Panc1 (cell line): ENCODE results near the gene PLEKHO2. TPM values are rescaled to one million over a fixed set of nuclear protein-coding genes. Genes with fewer than 3 reads are reported as not detected.
A peak's percentile ranks its signal among the peaks of the same experiment; 100 is the strongest.
"Not testable (repeated sequence)": the region's sequence is repeated elsewhere in the genome, so short reads cannot be mapped to it uniquely, and the experiment has no call there.

Source experiments
- ATAC-seq: fragments of 200-7000 bp; cut with Tn5 transposase; 2 replicates; pipeline ENCODE4 v1.9.1; 2020; ENCODE audit warnings: mild to moderate bottlenecking, moderate library complexity
- BruUV-seq: library from RNA; stranded (reverse); fragments of 400-500 nt; replicated peaks from 2 replicates; lab custom pipeline; 2021; lab: Mats Ljungman, UMichigan
- CTCF ChIA-PET: fragments of 300-600 bp; sonication (Branson Sonifier 250); formaldehyde crosslinking; loops from one replicate; lab custom pipeline; 2022; ENCODE audit warnings: antibody characterized with exemption; lab: Charles Lee
- POLR2A ChIA-PET: fragments of 300-600 bp; sonication (Branson Sonifier 250); formaldehyde crosslinking; loops from one replicate; lab custom pipeline; 2022; ENCODE audit warnings: antibody characterized with exemption; lab: Charles Lee
- DNase-seq: peaks from one replicate; pipeline ENCODE4 v3.0.0-alpha.2; 2010; ENCODE audit warnings: low read depth, low spot score
- H3K27ac ChIP-seq: 2 replicates; pipeline ENCODE4 v1.5.1; 2011; ENCODE audit warnings: mild to moderate bottlenecking, low read length, inconsistent platforms
- H3K27me3 ChIP-seq: fragments of 200-500 bp; sonication (Bioruptor generic); 2 replicates; pipeline ENCODE4 v1.6.0; 2014; ENCODE audit warnings: low read length, inconsistent platforms; ENCODE audit not compliant: control insufficient read depth, insufficient read depth
- H3K36me3 ChIP-seq: fragments of 200-500 bp; sonication (Bioruptor generic); 2 replicates; pipeline ENCODE4 v1.5.1; 2014; ENCODE audit warnings: inconsistent platforms, mild to moderate bottlenecking, low read length, moderate library complexity; ENCODE audit not compliant: control insufficient read depth, insufficient read depth
- H3K4me1 ChIP-seq: 2 replicates; pipeline ENCODE4 v1.5.1; 2011; ENCODE audit warnings: inconsistent platforms, mild to moderate bottlenecking, low read length, moderate library complexity; ENCODE audit not compliant: control insufficient read depth, insufficient read depth
- H3K4me3 ChIP-seq, 2 experiments: 2 replicates each; pipeline ENCODE4 v1.5.1; 2011 to 2012; ENCODE audit warnings: low read depth in 2 of 2, low read length in 2 of 2, mild to moderate bottlenecking in 2 of 2, inconsistent platforms in 1 of 2, moderate library complexity in 1 of 2
- H3K9me3 ChIP-seq: fragments of 200-500 bp; sonication (Bioruptor generic); 2 replicates; pipeline ENCODE4 v1.5.1; 2014; ENCODE audit warnings: low read depth, mild to moderate bottlenecking, inconsistent platforms, low read length, moderate library complexity; ENCODE audit not compliant: control insufficient read depth, insufficient read depth
- POLR2AphosphoS5 ChIP-seq: IDR thresholded peaks from 2 replicates; pipeline ENCODE4 v1.6.1; 2012; ENCODE audit warnings: mild to moderate bottlenecking, low read depth, low read length, moderate library complexity
- SIN3A ChIP-seq: IDR thresholded peaks from 2 replicates; pipeline ENCODE4 v1.6.1; 2012; ENCODE audit warnings: low read depth, mild to moderate bottlenecking, low read length, moderate library complexity, borderline replicate concordance; ENCODE audit not compliant: insufficient read depth
- TCF7L2 ChIP-seq: IDR thresholded peaks from 2 replicates; pipeline ENCODE4 v1.6.1; 2011; ENCODE audit warnings: mild to moderate bottlenecking, low read depth, low read length, inconsistent platforms
- in situ Hi-C: cut with HindIII; loops from 2 replicates; pipeline ENCODE4 v1.10.0; 2016; ENCODE audit warnings: low sequenced_read_pairs, low pct_unique_long_range_greater_than_20kb
- intact Hi-C: fragments of 100-400 bp; cut with micrococcal nuclease; formaldehyde crosslinking; loops from one replicate; pipeline ENCODE4 v1.10.0; 2022; ENCODE audit not compliant: unreplicated experiment
- total RNA-seq: library from RNA; stranded (reverse); gene quantifications from one replicate; pipeline ENCODE4 v1.2.1, GENCODE V29; 2021; ENCODE audit not compliant: unreplicated experiment
- TF ChIP-seq, protein P1 (sequence below), 2 experiments: IDR thresholded peaks; 2 replicates each; pipeline ENCODE4 v1.6.1; 2011 to 2012; ENCODE audit warnings: low read depth in 2 of 2, control low read depth in 1 of 2, low read length in 1 of 2, mild to moderate bottlenecking in 1 of 2, moderate library complexity in 1 of 2; ENCODE audit not compliant: insufficient read depth in 1 of 2
- TF ChIP-seq, protein P2 (sequence below): fragments of 450-650 bp; IDR thresholded peaks from 2 replicates; pipeline ENCODE4 v1.5.1; 2017; ENCODE audit warnings: mild to moderate bottlenecking

Gene PLEKHO2
- total RNA-seq, 1 experiment from 2014 or later: 11.1 TPM

DNA sequence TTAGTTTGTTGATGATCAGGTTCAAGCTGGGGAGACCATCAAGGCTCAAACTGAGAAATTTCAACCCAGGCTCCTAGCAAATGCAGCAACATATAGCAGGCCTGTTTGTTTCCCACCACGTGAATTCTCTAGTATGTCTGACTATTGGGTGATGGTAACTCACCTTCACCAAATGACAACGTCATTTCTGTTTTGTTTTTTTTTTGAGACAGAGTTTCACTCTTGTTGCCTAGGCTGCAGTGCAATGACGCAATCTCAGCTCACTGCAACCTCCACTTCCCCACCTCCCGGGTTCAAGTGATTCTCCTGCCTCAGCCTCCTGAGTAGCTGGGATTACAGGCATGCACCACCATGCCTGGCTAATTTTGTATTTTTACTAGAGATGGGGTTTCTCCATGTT, 26.8 kb upstream of the PLEKHO2 start:
- H3K36me3 ChIP-seq, ATAC-seq, H3K4me1 ChIP-seq, CTCF ChIA-PET, intact Hi-C loops, DNase-seq, H3K9me3 ChIP-seq, BruUV-seq, in situ Hi-C loops, H3K4me3 ChIP-seq, H3K27ac ChIP-seq, H3K27me3 ChIP-seq: not testable (repeated sequence)
- POLR2A ChIA-PET: interaction anchor here (0.6 kb wide), 1 partner anchor 10 kb away, joined by 15 read pairs; the partner anchor contains the start of gene PIF1

GRCh38 chr15:64816452-64816851, 25.3 kb upstream of the PLEKHO2 start:
- intact Hi-C loops (no loop called here), in situ Hi-C loops (no loop called here)
- Histone ChIP-seq H3K4me1 (no peaks in the 10 kb centered on the region), H3K27ac (no peak overlapping the region), H3K4me3 (no peak overlapping the region), H3K36me3 (no peaks in the 10 kb centered on the region; the same call in 1 of the 2 replicates), H3K27me3 (no peaks in the 10 kb centered on the region), H3K9me3 (no peaks in the 10 kb centered on the region)
- BruUV-seq: no TSS peak
- TF ChIP-seq, protein P1, sequence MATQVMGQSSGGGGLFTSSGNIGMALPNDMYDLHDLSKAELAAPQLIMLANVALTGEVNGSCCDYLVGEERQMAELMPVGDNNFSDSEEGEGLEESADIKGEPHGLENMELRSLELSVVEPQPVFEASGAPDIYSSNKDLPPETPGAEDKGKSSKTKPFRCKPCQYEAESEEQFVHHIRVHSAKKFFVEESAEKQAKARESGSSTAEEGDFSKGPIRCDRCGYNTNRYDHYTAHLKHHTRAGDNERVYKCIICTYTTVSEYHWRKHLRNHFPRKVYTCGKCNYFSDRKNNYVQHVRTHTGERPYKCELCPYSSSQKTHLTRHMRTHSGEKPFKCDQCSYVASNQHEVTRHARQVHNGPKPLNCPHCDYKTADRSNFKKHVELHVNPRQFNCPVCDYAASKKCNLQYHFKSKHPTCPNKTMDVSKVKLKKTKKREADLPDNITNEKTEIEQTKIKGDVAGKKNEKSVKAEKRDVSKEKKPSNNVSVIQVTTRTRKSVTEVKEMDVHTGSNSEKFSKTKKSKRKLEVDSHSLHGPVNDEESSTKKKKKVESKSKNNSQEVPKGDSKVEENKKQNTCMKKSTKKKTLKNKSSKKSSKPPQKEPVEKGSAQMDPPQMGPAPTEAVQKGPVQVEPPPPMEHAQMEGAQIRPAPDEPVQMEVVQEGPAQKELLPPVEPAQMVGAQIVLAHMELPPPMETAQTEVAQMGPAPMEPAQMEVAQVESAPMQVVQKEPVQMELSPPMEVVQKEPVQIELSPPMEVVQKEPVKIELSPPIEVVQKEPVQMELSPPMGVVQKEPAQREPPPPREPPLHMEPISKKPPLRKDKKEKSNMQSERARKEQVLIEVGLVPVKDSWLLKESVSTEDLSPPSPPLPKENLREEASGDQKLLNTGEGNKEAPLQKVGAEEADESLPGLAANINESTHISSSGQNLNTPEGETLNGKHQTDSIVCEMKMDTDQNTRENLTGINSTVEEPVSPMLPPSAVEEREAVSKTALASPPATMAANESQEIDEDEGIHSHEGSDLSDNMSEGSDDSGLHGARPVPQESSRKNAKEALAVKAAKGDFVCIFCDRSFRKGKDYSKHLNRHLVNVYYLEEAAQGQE (IDR thresholded peaks at IDR 0.05; ENCODE audit: insufficient read depth in 1 of 2, low read depth in 2 of 2, low read length in 1 of 2): no peak
- TF ChIP-seq POLR2AphosphoS5: no peak
- no peak for TF ChIP-seq SIN3A
- no peak for TF ChIP-seq TCF7L2
- TF ChIP-seq, protein P2, sequence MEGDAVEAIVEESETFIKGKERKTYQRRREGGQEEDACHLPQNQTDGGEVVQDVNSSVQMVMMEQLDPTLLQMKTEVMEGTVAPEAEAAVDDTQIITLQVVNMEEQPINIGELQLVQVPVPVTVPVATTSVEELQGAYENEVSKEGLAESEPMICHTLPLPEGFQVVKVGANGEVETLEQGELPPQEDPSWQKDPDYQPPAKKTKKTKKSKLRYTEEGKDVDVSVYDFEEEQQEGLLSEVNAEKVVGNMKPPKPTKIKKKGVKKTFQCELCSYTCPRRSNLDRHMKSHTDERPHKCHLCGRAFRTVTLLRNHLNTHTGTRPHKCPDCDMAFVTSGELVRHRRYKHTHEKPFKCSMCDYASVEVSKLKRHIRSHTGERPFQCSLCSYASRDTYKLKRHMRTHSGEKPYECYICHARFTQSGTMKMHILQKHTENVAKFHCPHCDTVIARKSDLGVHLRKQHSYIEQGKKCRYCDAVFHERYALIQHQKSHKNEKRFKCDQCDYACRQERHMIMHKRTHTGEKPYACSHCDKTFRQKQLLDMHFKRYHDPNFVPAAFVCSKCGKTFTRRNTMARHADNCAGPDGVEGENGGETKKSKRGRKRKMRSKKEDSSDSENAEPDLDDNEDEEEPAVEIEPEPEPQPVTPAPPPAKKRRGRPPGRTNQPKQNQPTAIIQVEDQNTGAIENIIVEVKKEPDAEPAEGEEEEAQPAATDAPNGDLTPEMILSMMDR: no peak
- DNase-seq (no peak), ATAC-seq (no peak)
- POLR2A ChIA-PET: interaction anchor here (0.6 kb wide), 1 partner anchor 18 kb away, joined by 4 read pairs; no protein-coding TSS in a partner anchor
- CTCF ChIA-PET: no interaction called here

DNA sequence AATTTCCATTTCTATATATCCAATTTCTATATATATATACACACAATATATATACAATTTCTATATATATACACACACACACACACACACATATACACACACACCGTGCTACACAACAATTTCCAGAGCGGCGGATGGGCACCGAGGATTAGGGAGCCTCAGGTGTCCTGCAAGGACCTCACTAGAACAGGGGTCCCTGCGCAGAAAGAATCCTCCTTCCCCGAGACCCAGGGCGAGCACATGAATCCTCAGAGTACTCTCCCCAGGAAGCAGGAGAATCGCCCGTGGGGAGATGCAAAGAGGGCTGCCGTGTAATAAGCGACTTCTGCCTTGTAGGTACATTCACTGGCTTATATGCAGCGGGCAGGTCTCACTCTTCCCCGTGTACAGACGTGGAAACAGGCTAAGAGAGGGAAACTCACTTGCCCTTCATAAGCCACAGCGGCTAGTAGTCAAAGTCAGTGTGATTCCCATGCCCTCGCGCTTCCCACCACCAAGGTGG, 16.7 kb upstream of the PLEKHO2 start:
- peak overlapping the region; percentile 63 to 94 for H3K4me3 ChIP-seq
- no peaks in the 10 kb centered on the region for H3K36me3 ChIP-seq
- DNase-seq (no peak), ATAC-seq (peak; percentile 18)
- no peaks in the 10 kb centered on the region for H3K9me3 ChIP-seq
- in situ Hi-C loops (no loop called here), intact Hi-C loops (no loop called here)
- TF ChIP-seq SIN3A: no peak
- TF ChIP-seq TCF7L2: no peak
- TF ChIP-seq POLR2AphosphoS5: no peak
- TF ChIP-seq, protein P2: no peak
- TF ChIP-seq, protein P1 (IDR thresholded peaks at IDR 0.05; ENCODE audit: insufficient read depth in 1 of 2, low read depth in 2 of 2, low read length in 1 of 2): no peak
- TSS peak; percentile 73 for BruUV-seq
- H3K27ac ChIP-seq: peak overlapping the region; percentile 99
- POLR2A ChIA-PET: interaction anchor here (0.6 kb wide), 2 partner anchors 10 to 272 kb away, joined by 7 to 15 read pairs; no protein-coding TSS in a partner anchor
- H3K4me1 ChIP-seq: peaks cover 6% of the 10 kb centered on the region; the same call in 1 of the 2 replicates
- no peaks in the 10 kb centered on the region for H3K27me3 ChIP-seq
- CTCF ChIA-PET: no interaction called here
